ENCODE data around the gene NRN1. TPM values are rescaled to one million over a fixed set of nuclear protein-coding genes. Genes with fewer than 3 reads are reported as not detected.

NRN1 gene
- total and polyA plus RNA-seq, 2 donors, result 4.5 to 22.7 TPM

DNA sequence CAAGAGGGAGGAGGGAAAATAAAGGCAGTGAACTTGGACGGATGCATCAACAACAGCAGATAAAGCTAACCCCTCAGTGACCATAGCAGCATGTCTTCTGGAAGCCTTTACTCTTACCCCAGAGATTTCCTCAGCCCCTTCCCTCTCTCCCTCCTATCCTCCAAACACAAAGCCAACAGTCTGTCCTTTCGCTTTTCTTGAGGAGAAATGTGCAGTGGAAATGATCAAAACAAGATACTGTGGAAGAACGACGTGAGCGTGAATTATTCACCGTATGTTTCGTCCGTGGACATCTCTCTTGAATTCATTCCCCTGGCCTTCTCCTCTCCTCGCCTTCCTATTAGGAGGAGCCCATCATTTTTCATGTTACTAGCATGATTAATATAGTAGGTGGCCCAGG, 8.5 kb downstream of the NRN1 start:
- DNase-seq (ENCODE audit: extremely low spot score), result no peak
- H3K4me1 ChIP-seq (ENCODE audit: insufficient read depth), result no peaks in the 10 kb centered on the region
- H3K36me3 ChIP-seq (ENCODE audit: insufficient read depth), result no peaks in the 10 kb centered on the region
- WGBS, result 24% methylated on average over 9 of the region's 9 CpGs
- H3K27ac ChIP-seq (ENCODE audit: low read depth), result no peak overlapping the region
- no peak overlapping the region for H3K4me3 ChIP-seq (ENCODE audit: low read depth, low read length)

DNA sequence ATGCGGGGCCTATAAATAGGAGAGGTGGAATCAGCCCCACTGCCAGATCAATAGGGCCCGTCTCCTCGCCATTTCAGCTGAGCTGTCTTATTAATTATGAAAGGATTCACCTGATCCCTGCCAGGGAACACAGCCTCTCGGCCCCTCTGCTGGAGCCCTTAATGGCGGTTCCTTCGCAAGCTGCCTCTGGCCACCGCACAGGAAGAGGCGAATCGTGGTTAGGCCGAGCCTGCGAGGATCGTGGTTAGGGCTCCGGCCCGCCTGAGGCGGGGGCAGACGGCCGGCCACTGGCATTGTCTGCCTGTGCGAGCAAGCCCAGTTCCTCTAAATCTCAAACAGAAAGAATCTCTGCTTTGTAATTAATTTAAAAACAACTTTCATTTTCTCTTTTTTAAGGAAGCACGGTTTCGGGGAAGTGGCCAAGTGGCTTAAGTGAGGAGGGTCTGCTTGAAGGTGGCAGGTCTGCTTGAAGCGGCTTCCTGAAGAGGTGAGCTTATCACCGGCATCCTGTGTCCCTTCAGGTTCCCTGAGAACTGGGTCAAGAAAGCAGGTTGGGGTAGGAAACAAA, 9.2 kb downstream of the NRN1 start:
- H3K4me1 ChIP-seq (ENCODE audit: insufficient read depth), result no peaks in the 10 kb centered on the region
- H3K27ac ChIP-seq (ENCODE audit: low read depth), result no peak overlapping the region
- WGBS, result 14% methylated on average over 22 of the region's 22 CpGs
- DNase-seq (ENCODE audit: extremely low spot score), result no peak
- peak overlapping the region; percentile 30 for H3K4me3 ChIP-seq (ENCODE audit: low read depth, low read length)
- no peaks in the 10 kb centered on the region for H3K36me3 ChIP-seq (ENCODE audit: insufficient read depth)

DNA sequence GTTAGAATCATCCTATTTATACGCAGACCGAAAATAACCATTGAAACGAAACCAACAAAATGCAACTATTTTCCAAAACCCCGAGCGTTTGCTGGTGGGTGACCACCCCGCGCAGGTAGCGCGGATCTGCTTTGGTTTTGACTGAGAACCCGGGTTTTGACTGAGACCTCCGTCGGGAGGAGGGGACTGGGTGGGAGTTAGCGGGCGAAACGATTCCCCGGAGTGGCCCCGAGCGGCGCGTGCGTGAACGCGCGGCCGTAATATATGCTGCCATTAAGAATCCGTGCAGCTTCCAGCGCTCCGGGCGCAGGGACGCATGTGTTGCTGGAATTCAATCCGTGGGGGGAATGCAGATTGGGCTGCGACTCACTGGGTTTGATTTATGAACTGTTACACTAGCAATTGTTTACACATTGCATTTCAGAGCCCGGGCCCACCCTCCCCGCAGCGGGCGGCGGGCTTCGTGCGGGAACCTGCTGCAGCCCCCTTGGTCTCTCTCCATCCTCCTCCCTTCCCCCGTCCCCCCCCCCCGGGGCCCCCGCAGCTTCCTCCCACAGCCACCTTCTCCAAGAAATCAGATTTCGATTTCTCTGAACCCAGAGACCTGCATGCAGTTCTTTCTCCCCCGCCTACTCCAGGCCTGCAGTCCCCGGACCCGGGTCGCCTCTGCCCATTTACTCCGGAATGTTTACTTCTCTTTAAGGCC, 9.9 kb downstream of the NRN1 start:
- Histone ChIP-seq H3K27ac (ENCODE audit: low read depth) (no peak overlapping the region), H3K4me1 (ENCODE audit: insufficient read depth) (no peaks in the 10 kb centered on the region), H3K36me3 (ENCODE audit: insufficient read depth) (no peaks in the 10 kb centered on the region), H3K4me3 (ENCODE audit: low read depth, low read length) (peak overlapping the region; percentile 30)
- no peak for DNase-seq (ENCODE audit: extremely low spot score)
- WGBS, result 2% methylated on average over 48 of the region's 48 CpGs

GRCh38 chr6:5995949-5996713, 10.6 kb downstream of the NRN1 start:
- H3K4me1 ChIP-seq (ENCODE audit: insufficient read depth), result no peaks in the 10 kb centered on the region
- H3K27ac ChIP-seq (ENCODE audit: low read depth), result no peak overlapping the region

GRCh38 chr6:5995658-5995948, 11.1 kb downstream of the NRN1 start:
- peak overlapping the region; percentile 30 for H3K4me3 ChIP-seq (ENCODE audit: low read depth, low read length)
- H3K27ac ChIP-seq (ENCODE audit: low read depth), result no peak overlapping the region
- H3K36me3 ChIP-seq (ENCODE audit: insufficient read depth), result no peaks in the 10 kb centered on the region
- no peaks in the 10 kb centered on the region for H3K4me1 ChIP-seq (ENCODE audit: insufficient read depth)
- WGBS, result 16% methylated on average over 10 of the region's 10 CpGs
- no peak for DNase-seq (ENCODE audit: extremely low spot score)

More at GRCh38 chr6:5995949-5996713, 10.6 kb downstream of the NRN1 start:
- H3K4me3 ChIP-seq (ENCODE audit: low read depth, low read length), result peak overlapping the region; percentile 30
- DNase-seq (ENCODE audit: extremely low spot score), result no peak
- H3K36me3 ChIP-seq (ENCODE audit: insufficient read depth), result no peaks in the 10 kb centered on the region
- WGBS, result 3% methylated on average over 41 of the region's 41 CpGs

- Histone ChIP-seq H3K36me3 (ENCODE audit: insufficient read depth) (no peaks in the 10 kb centered on the region), H3K4me3 (ENCODE audit: low read depth, low read length) (no peak overlapping the region), H3K27ac (ENCODE audit: low read depth) (no peak overlapping the region), H3K4me1 (ENCODE audit: insufficient read depth) (no peaks in the 10 kb centered on the region)
- WGBS, result 13% methylated on average over 26 of the region's 26 CpGs
- DNase-seq (ENCODE audit: extremely low spot score), result no peak
Measured at GRCh38 chr6:5994999-5995657, 11.6 kb downstream of the NRN1 start.

- no peaks in the 10 kb centered on the region for H3K36me3 ChIP-seq (ENCODE audit: insufficient read depth)
- H3K27ac ChIP-seq (ENCODE audit: low read depth), result no peak overlapping the region
- 11% methylated on average over 38 of the region's 38 CpGs for WGBS
- H3K4me1 ChIP-seq (ENCODE audit: insufficient read depth), result no peaks in the 10 kb centered on the region
- no peak for DNase-seq (ENCODE audit: extremely low spot score)
- no peak overlapping the region for H3K4me3 ChIP-seq (ENCODE audit: low read depth, low read length)
Measured at GRCh38 chr6:5994234-5994998, 12.3 kb downstream of the NRN1 start.

DNA sequence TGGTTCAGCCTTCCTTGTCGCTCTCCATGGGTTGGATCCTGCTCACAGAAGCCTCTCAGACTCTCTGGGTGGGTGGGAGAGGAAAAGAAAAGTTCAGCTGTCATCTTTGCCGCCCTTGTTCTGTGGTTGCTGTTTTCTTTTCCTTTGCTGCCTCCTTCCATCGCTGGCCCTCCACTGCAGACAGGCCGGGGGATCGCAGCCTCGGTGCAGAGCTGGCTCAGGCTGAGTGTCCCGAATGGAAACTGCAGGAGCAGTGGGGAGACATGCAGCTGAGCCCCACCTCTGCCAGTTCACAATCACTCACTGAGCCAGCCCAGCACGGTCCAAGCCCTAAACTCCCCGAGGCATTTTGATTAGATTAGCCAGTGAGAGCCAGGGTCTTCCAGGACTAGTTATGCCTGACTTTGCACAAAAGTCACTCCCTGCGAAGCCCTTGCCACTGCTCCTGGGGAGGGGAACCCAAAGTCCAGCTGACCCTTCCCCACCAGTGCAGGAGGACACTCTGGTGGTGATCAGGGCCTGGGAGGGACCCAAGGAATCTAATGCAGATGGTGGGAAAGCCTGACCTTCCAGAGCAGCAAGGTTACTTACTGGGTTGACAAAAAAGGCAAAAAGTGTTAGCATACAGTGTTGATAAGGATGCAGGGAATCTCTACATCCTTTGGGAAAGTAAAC, 14.0 kb downstream of the NRN1 start:
- DNase-seq (ENCODE audit: extremely low spot score), result no peak
- 19% methylated on average over 10 of the region's 10 CpGs for WGBS
- H3K4me3 ChIP-seq (ENCODE audit: low read depth, low read length), result no peak overlapping the region
- H3K36me3 ChIP-seq (ENCODE audit: insufficient read depth), result no peaks in the 10 kb centered on the region
- H3K27ac ChIP-seq (ENCODE audit: low read depth), result no peak overlapping the region
- H3K4me1 ChIP-seq (ENCODE audit: insufficient read depth), result no peaks in the 10 kb centered on the region

DNA sequence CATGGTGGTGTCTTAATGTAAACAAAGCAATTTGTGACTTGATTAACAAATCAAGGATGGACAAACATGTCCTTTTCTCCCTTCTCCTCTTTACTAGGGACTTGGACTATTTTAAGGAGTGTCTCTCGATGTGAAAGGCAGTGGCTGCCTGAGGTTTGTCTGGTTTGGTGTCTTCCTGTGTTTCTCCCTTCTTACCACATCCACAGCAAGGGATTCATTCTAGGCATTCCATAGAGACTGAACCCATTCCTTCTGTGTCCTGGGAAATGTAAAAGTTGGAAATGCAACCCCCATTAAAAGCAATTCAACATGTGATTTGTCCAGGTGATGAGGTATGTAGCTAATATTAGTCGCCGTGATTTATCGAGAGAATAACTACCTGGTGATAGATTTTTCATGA, 15.9 kb downstream of the NRN1 start:
- no peak overlapping the region for H3K4me3 ChIP-seq (ENCODE audit: low read depth, low read length)
- H3K4me1 ChIP-seq (ENCODE audit: insufficient read depth), result no peaks in the 10 kb centered on the region
- no peak overlapping the region for H3K27ac ChIP-seq (ENCODE audit: low read depth)
- no peak for DNase-seq (ENCODE audit: extremely low spot score)
- WGBS, result 87% methylated on average over 4 of the region's 4 CpGs
- no peaks in the 10 kb centered on the region for H3K36me3 ChIP-seq (ENCODE audit: insufficient read depth)

GRCh38 chr6:5989141-5989723, 17.5 kb downstream of the NRN1 start:
- no peaks in the 10 kb centered on the region for H3K4me1 ChIP-seq (ENCODE audit: insufficient read depth)
- no peak overlapping the region for H3K4me3 ChIP-seq (ENCODE audit: low read depth, low read length)
- 86% methylated on average over 5 of the region's 5 CpGs for WGBS
- no peak overlapping the region for H3K27ac ChIP-seq (ENCODE audit: low read depth)
- DNase-seq (ENCODE audit: extremely low spot score), result no peak
- no peaks in the 10 kb centered on the region for H3K36me3 ChIP-seq (ENCODE audit: insufficient read depth)

GRCh38 chr6:5986861-5987260, 19.9 kb downstream of the NRN1 start:
- Histone ChIP-seq H3K36me3 (ENCODE audit: insufficient read depth) (no peaks in the 10 kb centered on the region), H3K4me1 (ENCODE audit: insufficient read depth) (no peaks in the 10 kb centered on the region), H3K27ac (ENCODE audit: low read depth) (no peak overlapping the region), H3K4me3 (ENCODE audit: low read depth, low read length) (no peak overlapping the region)
- 84% methylated on average over 2 of the region's 2 CpGs for WGBS
- DNase-seq (ENCODE audit: extremely low spot score), result no peak

GRCh38 chr6:5984150-5985089, 22.3 kb downstream of the NRN1 start:
- 70% methylated on average over 7 of the region's 7 CpGs for WGBS
- Histone ChIP-seq H3K27ac (ENCODE audit: low read depth) (no peak overlapping the region), H3K4me3 (ENCODE audit: low read depth, low read length) (no peak overlapping the region), H3K36me3 (ENCODE audit: insufficient read depth) (no peaks in the 10 kb centered on the region), H3K4me1 (ENCODE audit: insufficient read depth) (no peaks in the 10 kb centered on the region)
- DNase-seq (ENCODE audit: extremely low spot score), result no peak

Data from urinary bladder (tissue), 4 donors.